Aorta (tissue), 5 donors: ENCODE measurements around the gene FAM20A. TPM values are rescaled to one million over a fixed set of nuclear protein-coding genes. Genes with fewer than 3 reads are reported as not detected.

Experiments
- ATAC-seq: fragments of 200-7000 bp; cut with Tn5 transposase; one replicate; pipeline ENCODE4 v1.9.1; 2022; ENCODE audit warnings: moderate library complexity; ENCODE audit not compliant: low FRiP score
- DNase-seq, 2 donors: peaks; one replicate each; pipeline ENCODE4 v3.0.0-alpha.2; 2020
- H3K27ac ChIP-seq, 2 donors: one replicate each; pipeline ENCODE4 v1.5.1; 2013; ENCODE audit warnings: low read length in 2 of 2, mild to moderate bottlenecking in 2 of 2, moderate library complexity in 2 of 2, control low read depth in 1 of 2, inconsistent platforms in 1 of 2, low read depth in 1 of 2
- H3K27me3 ChIP-seq, 2 donors: one replicate each; pipeline ENCODE4 v1.6.1; 2013; ENCODE audit warnings: control low read depth in 1 of 2, low read length in 1 of 2, mild to moderate bottlenecking in 1 of 2, moderate library complexity in 1 of 2; ENCODE audit not compliant: insufficient read depth in 2 of 2, control insufficient read depth in 1 of 2
- H3K36me3 ChIP-seq, 2 donors: one replicate each; pipeline ENCODE4 v1.6.1; 2013; ENCODE audit warnings: control low read depth in 1 of 2, low read length in 1 of 2, mild to moderate bottlenecking in 1 of 2; ENCODE audit not compliant: insufficient read depth in 2 of 2, control insufficient read depth in 1 of 2
- H3K4me1 ChIP-seq, 2 donors: one replicate each; pipeline ENCODE4 v1.6.1; 2013; ENCODE audit warnings: low read length in 2 of 2, control low read depth in 1 of 2, mild to moderate bottlenecking in 1 of 2, moderate library complexity in 1 of 2; ENCODE audit not compliant: insufficient read depth in 2 of 2, control insufficient read depth in 1 of 2
- H3K4me3 ChIP-seq, 2 donors: one replicate each; pipeline ENCODE4 v1.5.1; 2013; ENCODE audit warnings: low read length in 2 of 2, control low read depth in 1 of 2, mild to moderate bottlenecking in 1 of 2
- H3K9me3 ChIP-seq: one replicate; pipeline ENCODE4 v1.6.1; 2013; ENCODE audit warnings: mild to moderate bottlenecking, low read length; ENCODE audit not compliant: control insufficient read depth
- WGBS, 2 donors: extraction: QIAGEN DNeasy Blood & Tissue Kit; methylation state at CpG; one replicate each; pipeline ENCODE4 v1.1.7; 2013; 5-methylcytosine and 5-hydroxymethylcytosine counted together
- intact Hi-C, 2 donors: fragments of 100-400 bp; cut with DNase I; formaldehyde crosslinking; loops; one replicate each; pipeline versions ENCODE4 v1.14.2 to v1.15.0; 2022
- polyA plus RNA-seq, 2 donors: library from polyadenylated mRNA; stranded (reverse); fragments of 200-250 nt; gene quantifications; one replicate each; pipeline ENCODE4 v1.2.3, GENCODE V29; 2013
- total RNA-seq, 2 donors: library from RNA; stranded (reverse); fragmentation: NEBNext Ultra II Directional; extraction: Animal tissue kit (Norgen Biotek cat#: 25700); gene quantifications; one replicate each; pipeline ENCODE4 v1.2.1, GENCODE V29; 2021
- donor health status: healthy with polysubstance abuse.
- donor health status: Bipolar disorder and iron deficiency.
- donor health status: DM: no; HTN: no; CAD: no.
- donor health status: DM: no; HTN: no; CAD: no.
- donor health status: DM: yes; HTN: yes; CAD: no.

FAM20A gene
- total and polyA plus RNA-seq, 4 donors, result 0.69 to 71.6 (median 11.2) TPM

DNA sequence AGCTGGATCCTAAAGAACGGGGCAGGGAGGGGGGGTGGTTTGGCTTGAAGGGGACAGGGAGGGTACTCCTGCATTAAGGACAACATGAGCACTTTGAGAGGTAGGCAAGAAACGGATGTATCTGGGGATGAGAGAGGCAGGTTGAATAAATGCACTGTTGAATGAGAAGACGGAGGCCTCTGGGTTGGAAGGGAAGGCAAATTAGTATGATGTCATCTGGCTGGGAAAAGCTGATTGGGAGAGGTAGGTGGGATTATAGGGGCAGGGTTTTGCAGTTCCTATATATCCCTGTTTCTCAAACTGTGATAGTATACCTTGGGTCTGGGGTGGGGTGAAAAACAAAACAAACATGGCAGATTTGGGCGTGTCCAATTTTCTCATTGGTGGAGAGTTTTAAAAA, 44.6 kb downstream of the FAM20A start:
- intact Hi-C loops, result no loop called here
- no peaks in the 10 kb centered on the region for H3K4me1 ChIP-seq
- 88 to 93% methylated on average over 4 of the region's 4 CpGs for WGBS, 2 donors
- no peak for ATAC-seq
- H3K27me3 ChIP-seq, result no peaks in the 10 kb centered on the region
- no peaks in the 10 kb centered on the region for H3K36me3 ChIP-seq
- no peak overlapping the region for H3K27ac ChIP-seq
- H3K9me3 ChIP-seq, result no peaks in the 10 kb centered on the region
- no peak for DNase-seq
- no peak overlapping the region for H3K4me3 ChIP-seq

GRCh38 chr17:68544111-68544915, 56.9 kb downstream of the FAM20A start:
- intact Hi-C loops, result no loop called here
- DNase-seq (no peak), ATAC-seq (no peak)
- WGBS, 2 donors, result 50 to 58% methylated on average over 12 of the region's 12 CpGs
- H3K9me3 ChIP-seq, result no peaks in the 10 kb centered on the region
- H3K4me1 ChIP-seq, result no peaks in the 10 kb centered on the region
- H3K36me3 ChIP-seq, result no peaks in the 10 kb centered on the region
- no peak overlapping the region for H3K27ac ChIP-seq
- H3K4me3 ChIP-seq, result no peak overlapping the region
- H3K27me3 ChIP-seq, result no peaks in the 10 kb centered on the region

GRCh38 chr17:68542698-68543463, 58.3 kb downstream of the FAM20A start:
- Histone ChIP-seq H3K36me3 (no peaks in the 10 kb centered on the region), H3K9me3 (no peaks in the 10 kb centered on the region), H3K4me3 (no peak overlapping the region), H3K27me3 (no peaks in the 10 kb centered on the region), H3K27ac (no peak overlapping the region), H3K4me1 (no peaks in the 10 kb centered on the region)
- 93 to 97% methylated on average over 13 of the region's 13 CpGs for WGBS, 2 donors
- no peak for DNase-seq
- no peak for ATAC-seq
- intact Hi-C loops, result no loop called here

GRCh38 chr17:68541816-68542215, 59.4 kb downstream of the FAM20A start:
- H3K27me3 ChIP-seq, result no peaks in the 10 kb centered on the region
- no peak overlapping the region for H3K4me3 ChIP-seq
- H3K4me1 ChIP-seq, result no peaks in the 10 kb centered on the region
- ATAC-seq, result no peak
- no peak overlapping the region for H3K27ac ChIP-seq
- H3K9me3 ChIP-seq, result no peaks in the 10 kb centered on the region
- DNase-seq, result no peak
- 87 to 92% methylated on average over 6 of the region's 6 CpGs for WGBS, 2 donors
- intact Hi-C loops, result no loop called here
- peaks cover 0 to 4% of the 10 kb centered on the region in 2 donors for H3K36me3 ChIP-seq

DNA sequence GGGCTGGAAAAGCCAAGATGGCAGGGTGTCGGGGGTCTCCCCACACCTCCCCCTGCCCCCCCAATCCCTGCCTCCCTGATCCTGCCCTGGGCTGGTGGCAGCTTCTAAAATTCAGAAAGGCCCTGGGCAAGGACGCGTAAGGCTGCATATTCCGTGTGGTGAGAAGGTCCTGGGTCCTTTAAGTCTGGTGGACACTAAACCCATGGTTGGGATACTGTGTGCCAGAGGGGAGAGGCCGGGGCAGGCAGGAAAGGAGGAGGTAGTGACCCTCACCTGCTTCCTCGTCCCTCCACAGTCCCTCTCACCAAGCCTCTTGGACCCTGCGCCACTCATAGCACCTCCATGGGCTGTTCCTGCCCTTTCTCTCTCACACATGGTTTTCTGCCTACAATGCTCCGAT, 60.2 kb downstream of the FAM20A start:
- H3K4me1 ChIP-seq, result no peaks in the 10 kb centered on the region
- no peaks in the 10 kb centered on the region for H3K9me3 ChIP-seq
- peaks cover 0 to 4% of the 10 kb centered on the region in 2 donors for H3K36me3 ChIP-seq
- WGBS, 2 donors, result 90 to 91% methylated on average over 7 to 8 of the region's 8 CpGs
- no peaks in the 10 kb centered on the region for H3K27me3 ChIP-seq
- ATAC-seq (no peak), DNase-seq (no peak)
- intact Hi-C loops, result no loop called here
- H3K27ac ChIP-seq, result no peak overlapping the region
- no peak overlapping the region for H3K4me3 ChIP-seq

GRCh38 chr17:68539548-68540467, 61.4 kb downstream of the FAM20A start:
- intact Hi-C loops, result loop anchor here in 1 of 2 donors (10.0 kb wide), 1 partner anchor 215 kb away; no protein-coding TSS in a partner anchor
- H3K27me3 ChIP-seq, result no peaks in the 10 kb centered on the region
- H3K9me3 ChIP-seq, result no peaks in the 10 kb centered on the region
- peak; percentile 33 for ATAC-seq
- DNase-seq, result no peak
- 56 to 65% methylated on average over 20 of the region's 20 CpGs for WGBS, 2 donors
- no peaks in the 10 kb centered on the region for H3K4me1 ChIP-seq
- peaks cover 0 to 4% of the 10 kb centered on the region in 2 donors for H3K36me3 ChIP-seq
- H3K27ac ChIP-seq, result no peak overlapping the region
- H3K4me3 ChIP-seq, result no peak overlapping the region

- Histone ChIP-seq H3K27me3 (no peaks in the 10 kb centered on the region), H3K36me3 (peaks cover 3 to 4% of the 10 kb centered on the region in 2 donors), H3K27ac (no peak overlapping the region), H3K4me1 (no peaks in the 10 kb centered on the region), H3K9me3 (no peaks in the 10 kb centered on the region), H3K4me3 (no peak overlapping the region)
- no peak for DNase-seq
- 70 to 71% methylated on average over 3 of the region's 3 CpGs for WGBS, 2 donors
- intact Hi-C loops, result loop anchor here (2.0 to 10.0 kb wide), 2 partner anchors 219 to 225 kb away; no protein-coding TSS in a partner anchor
- ATAC-seq, result no peak
These were observed 65.2 kb downstream of the FAM20A start for GRCh38 chr17:68535922-68536321.

DNA sequence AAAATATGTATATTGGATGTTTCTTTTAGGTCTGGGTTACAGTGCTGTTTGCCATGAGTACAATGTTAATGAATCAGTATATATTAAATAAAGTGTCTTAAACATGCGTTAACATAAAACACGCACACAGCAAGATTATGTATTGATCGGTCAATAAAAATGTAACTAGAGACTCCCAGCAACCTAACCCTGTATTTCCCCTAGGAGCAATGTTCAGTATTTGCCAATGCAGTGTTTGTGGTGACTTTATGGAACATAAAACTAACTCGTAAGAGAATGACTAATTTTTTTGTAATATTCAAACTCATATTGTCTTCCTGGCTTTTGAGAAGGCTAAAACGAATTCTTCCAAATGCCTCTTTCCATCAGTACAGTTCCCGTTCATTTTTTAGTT, 66.5 kb downstream of the FAM20A start:
- H3K36me3 ChIP-seq, result peaks cover 7% of the 10 kb centered on the region in 2 donors
- H3K27me3 ChIP-seq, result no peaks in the 10 kb centered on the region
- H3K4me3 ChIP-seq, result no peak overlapping the region
- ATAC-seq, result no peak
- no peak overlapping the region for H3K27ac ChIP-seq
- no peaks in the 10 kb centered on the region for H3K9me3 ChIP-seq
- WGBS, 2 donors, result 83 to 87% methylated on average over 6 of the region's 6 CpGs
- no peaks in the 10 kb centered on the region for H3K4me1 ChIP-seq
- DNase-seq, result no peak
- intact Hi-C loops, result loop anchor here (2.0 to 10.0 kb wide), 2 partner anchors 220 to 226 kb away; no protein-coding TSS in a partner anchor
